Activated CD4-positive, alpha-beta T cell treated with anti-CD3 and anti-CD28 coated beads, Interleukin-2, amount 10 ng/mL, durations not matched to agents 7 days and 5 days (primary cell): Measurements from ENCODE around the gene MBIP. TPM values are rescaled to one million over a fixed set of nuclear protein-coding genes. Genes with fewer than 3 reads are reported as not detected.

Experiments used
- total RNA-seq, 2 experiments: library from RNA; stranded (reverse); gene quantifications; one replicate each; pipeline ENCODE4 v1.2.3, GENCODE V29; 2021

Gene MBIP
- total RNA-seq, 2 experiments from 2014 or later = 23.1 to 27.7 TPM

Other genes with a start within 250 kb of the MBIP start
- not detected for gene PTCSC3, start 143.9 kb downstream of the MBIP start, total RNA-seq
- gene NKX2-1, start 199.6 kb upstream of the MBIP start, total RNA-seq = not detected